Muscle of back (tissue), 11 donors: ENCODE results near the gene ZAP70. TPM values are rescaled to one million over a fixed set of nuclear protein-coding genes. Genes with fewer than 3 reads are reported as not detected.
A peak's percentile ranks its signal among the peaks of the same experiment; 100 is the strongest.
"Not testable (repeated sequence)": the region's sequence is repeated elsewhere in the genome, so short reads cannot be mapped to it uniquely, and the experiment has no call there.

Source experiments
- DNase-seq, 3 donors: peaks; one replicate each; pipeline versions ENCODE4 v3.0.0 to v3.0.0-alpha.2; 2013
- polyA plus RNA-seq, 10 donors: library from polyadenylated mRNA; unstranded; fragments of 120-200 nt; gene quantifications; one replicate each; pipeline ENCODE4 v1.2.1, GENCODE V29; 2013; ENCODE audit not compliant: insufficient read length in 10 of 10

Gene ZAP70
- polyA plus RNA-seq, 10 donors, result 1.6 to 12.4 (median 3.0) TPM

DNA sequence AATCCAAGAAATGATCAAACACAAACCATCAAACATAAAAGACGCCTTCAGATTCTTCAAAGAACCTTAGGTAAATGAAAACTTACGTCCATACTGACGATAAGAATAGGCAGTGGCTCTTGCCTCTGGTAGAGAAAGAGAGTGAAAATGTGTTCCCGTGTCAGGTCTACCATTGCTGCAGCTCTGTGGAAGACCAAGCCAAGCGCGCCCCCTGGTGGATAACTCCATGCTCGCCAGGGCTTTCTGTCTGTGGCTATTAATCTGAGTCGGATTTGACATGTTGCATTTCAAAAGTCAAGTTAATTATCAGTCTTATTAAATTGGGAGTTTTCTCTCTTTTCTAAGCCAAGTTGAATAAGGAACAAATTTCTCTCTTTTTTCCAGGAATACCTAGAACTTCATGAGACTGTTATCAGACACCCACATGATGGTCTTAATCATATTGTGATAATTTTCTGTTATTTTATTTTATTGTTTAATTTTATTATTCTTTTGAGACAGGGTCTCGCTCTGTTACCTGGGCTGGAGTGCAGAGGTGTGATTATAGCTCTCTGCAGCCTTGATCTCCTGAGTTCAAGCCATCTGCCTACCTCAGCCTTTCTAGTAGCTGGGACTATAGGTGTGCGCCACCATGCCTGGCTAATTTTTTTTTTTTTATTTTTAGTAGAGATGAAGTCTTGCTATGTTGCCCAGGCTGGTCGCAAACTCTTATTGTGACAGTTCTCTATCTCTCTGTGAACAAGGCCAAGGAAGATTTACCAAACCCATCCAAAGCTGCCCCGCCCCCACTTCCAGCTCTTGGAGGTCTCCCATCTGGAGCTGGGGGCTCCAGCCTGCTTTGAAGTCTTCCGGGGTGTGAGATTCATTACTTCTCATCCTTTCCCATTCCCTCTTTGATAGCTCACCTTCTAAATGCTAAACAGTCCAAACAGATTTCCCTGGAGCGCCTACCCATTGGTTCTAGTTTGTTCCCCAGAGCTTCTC lies 15.8 kb upstream of the ZAP70 start:
- peak; percentile 76 to 88 (median 88) for DNase-seq

DNA sequence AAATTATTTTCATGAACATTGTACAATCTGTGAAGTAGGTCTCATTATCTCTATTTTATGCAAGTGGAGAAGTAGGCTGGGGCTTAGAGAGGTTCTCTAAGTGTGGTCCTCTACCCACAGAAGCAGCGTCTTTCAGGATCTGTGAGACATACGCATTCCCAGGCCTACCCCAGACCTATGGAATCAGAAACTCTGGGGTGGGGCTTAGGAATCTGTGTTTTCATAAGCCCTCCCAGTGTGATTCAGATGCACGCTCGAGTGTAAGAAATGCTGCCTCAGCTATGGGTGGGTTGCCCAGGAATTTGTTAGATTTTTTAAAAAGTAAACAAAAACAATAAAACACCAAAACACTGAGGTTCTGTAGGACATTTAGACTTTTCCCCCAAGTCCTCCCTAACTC lies 14.8 kb upstream of the ZAP70 start:
- no peak for DNase-seq

GRCh38 chr2:97699765-97700444 lies 13.5 kb upstream of the ZAP70 start:
- peak; percentile 29 to 75 (median 52) for DNase-seq

DNA sequence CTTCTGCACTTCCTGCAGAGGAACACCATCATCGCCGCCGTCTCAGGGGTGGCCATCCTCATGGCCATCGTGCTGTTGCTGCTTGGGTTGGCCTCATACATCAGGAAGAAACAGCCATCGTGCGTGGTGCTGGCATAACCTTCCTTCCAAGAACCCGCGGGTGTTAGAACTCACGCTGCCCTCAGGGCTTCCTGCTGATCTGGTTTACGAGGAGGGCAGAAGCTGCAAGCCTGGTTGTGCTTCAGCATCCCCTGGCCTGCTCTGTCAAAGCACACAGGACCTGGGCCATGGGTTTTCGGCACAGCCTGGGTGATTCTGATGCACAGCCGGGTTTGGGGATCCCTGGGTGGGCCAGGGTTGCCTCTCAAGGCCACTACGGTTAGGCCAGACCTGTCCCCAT lies 12.2 kb upstream of the ZAP70 start:
- DNase-seq, result no peak

DNA sequence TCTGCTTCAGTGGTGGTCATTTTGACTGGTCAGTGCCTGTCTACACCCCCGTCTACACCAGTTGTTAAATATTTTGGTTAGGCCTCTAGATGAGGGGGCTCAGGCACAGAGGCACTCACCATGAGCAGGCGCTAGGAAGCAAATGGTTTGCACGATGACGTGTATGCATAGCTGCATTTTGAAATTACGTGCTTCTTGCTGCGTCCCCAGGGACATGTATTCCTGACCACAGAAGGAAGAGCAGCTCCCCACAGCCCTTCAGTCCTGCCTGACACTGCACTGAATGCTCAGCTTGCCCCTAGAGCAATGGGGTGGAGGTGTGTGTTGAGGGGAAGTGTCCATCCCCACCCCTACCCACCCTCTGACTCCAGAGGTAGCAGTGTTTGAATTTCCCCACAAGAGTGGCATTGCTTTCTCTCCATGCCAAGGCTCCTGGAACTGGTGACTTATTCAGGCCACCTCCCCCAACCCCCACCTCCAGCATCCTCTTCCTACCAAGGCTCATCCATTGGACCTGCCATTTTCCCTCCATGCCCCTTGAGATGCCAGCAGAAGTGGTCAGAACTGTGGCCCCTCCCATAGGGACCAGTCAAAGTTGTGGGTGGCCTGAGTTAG lies 11.4 kb upstream of the ZAP70 start:
- DNase-seq, result no peak

GRCh38 chr2:97702731-97703470 lies 10.5 kb upstream of the ZAP70 start:
- no peak for DNase-seq

- DNase-seq, result no peak
Measured at GRCh38 chr2:97703741-97704140, 9.6 kb upstream of the ZAP70 start.

- no peak for DNase-seq
Measured at GRCh38 chr2:97704989-97705388, 8.4 kb upstream of the ZAP70 start.

GRCh38 chr2:97706112-97706511 lies 7.3 kb upstream of the ZAP70 start:
- no peak for DNase-seq

DNA sequence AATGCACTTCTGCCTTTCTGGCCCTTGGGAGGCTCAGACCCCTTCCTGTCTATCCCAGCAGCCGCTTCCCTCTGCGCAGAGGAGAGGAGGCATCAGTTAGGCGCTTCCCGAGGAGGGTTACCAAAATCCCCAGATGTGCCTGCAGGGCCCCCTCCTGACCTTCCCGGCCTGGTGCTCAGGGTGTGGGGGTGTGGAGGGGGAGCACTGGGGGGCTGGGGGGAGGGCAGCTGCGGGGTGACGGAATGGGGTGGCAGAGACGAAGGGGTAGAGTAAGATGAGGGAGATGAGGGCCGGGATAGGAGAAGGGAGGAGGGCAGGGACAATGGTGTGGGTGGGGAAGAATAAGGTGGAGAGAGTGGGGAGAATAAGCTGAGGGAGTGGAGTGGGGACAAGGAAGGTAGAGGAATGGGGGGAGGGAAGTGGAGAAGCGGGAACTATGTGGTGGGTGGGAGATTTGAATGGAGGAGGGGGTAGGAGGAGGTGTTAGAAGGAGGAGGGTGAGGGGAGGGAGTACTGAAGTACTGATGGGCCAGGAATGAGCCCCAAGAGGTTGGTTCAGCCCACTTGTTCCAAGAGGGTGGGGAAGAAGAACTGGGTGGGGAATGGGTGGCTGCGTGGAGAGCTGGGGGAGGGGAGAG lies 6.5 kb upstream of the ZAP70 start:
- DNase-seq, result no peak

- no peak for DNase-seq
Measured at GRCh38 chr2:97707362-97708047, 5.9 kb upstream of the ZAP70 start.

DNA sequence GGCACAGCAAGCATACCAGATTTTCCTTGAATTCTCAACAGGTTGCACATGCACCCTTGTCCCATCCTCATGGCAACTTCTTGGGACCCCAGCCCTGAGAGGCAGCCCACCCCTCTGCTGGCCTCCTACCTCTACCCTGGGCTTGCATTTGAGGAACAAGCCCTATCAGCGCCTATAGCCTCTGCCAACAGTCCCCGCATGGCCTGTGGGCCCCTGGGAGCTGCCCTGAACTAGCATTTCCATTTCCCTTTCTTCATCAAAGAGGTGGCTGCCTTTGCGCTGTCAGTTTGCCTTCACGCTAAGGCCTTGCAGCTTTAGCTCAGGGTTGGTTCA lies 5.4 kb upstream of the ZAP70 start:
- DNase-seq, result no peak

GRCh38 chr2:97708608-97709007 lies 4.8 kb upstream of the ZAP70 start:
- no peak for DNase-seq

DNA sequence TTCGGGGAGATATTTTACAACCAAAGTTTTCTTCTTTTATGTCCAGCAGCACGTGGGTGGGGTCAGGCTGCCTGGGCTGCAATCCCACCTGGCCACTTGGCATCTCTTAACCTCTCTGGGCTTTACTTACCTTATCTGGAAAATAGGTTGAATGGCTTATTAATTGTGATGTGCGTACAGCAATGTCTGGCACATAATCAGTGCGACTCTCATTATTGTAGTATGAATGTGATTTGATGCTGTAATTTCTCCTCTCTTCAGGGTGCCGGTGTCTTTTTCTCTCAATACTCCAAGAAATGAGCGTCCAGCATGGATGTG lies 2.0 kb upstream of the ZAP70 start:
- no peak for DNase-seq

DNA sequence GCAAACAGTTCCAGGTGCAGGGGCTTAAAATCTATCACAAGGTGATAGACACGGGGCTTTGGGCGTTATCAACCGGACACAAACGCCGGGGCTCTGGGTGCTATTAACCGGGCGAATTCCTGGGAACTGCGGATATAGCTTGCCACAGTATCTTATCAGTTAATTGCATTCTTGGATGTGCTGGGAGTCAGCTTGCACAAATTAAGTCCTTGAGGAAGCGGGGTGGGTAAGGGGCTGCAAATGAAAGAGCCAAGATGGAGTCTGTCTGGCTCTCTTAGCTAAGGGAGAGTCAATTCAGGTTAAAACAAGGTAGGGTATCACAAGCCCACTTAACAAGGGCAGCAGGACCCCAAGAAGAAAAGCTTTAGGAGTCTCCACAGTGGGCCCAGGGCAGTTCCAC lies 1.2 kb upstream of the ZAP70 start:
- not testable (repeated sequence) for DNase-seq

- DNase-seq, result no peak
Measured at GRCh38 chr2:97712693-97713295, 582 bp upstream of the ZAP70 start.

- no peak for DNase-seq
Measured at GRCh38 chr2:97714084-97714949, 941 bp downstream of the ZAP70 start.

GRCh38 chr2:97714950-97715652 lies 1.7 kb downstream of the ZAP70 start:
- no peak for DNase-seq
